DND-41 (cell line): ENCODE data around the gene TEKT3.

Source experiments
- EZH2 ChIP-seq: IDR thresholded peaks from 3 replicates; pipeline ENCODE4 v1.6.1; 2012; ENCODE audit warnings: borderline replicate concordance, low read depth, mild to moderate bottlenecking, moderate library complexity, low read length, inconsistent platforms; ENCODE audit not compliant: severe bottlenecking
- TF ChIP-seq, protein P1 (sequence below): IDR thresholded peaks from 2 replicates; pipeline ENCODE4 v1.5.1; 2012; ENCODE audit warnings: borderline replicate concordance, low read length, moderate library complexity, mild to moderate bottlenecking; ENCODE audit not compliant: poor library complexity, severe bottlenecking; ENCODE audit errors: extremely low read depth

DNA sequence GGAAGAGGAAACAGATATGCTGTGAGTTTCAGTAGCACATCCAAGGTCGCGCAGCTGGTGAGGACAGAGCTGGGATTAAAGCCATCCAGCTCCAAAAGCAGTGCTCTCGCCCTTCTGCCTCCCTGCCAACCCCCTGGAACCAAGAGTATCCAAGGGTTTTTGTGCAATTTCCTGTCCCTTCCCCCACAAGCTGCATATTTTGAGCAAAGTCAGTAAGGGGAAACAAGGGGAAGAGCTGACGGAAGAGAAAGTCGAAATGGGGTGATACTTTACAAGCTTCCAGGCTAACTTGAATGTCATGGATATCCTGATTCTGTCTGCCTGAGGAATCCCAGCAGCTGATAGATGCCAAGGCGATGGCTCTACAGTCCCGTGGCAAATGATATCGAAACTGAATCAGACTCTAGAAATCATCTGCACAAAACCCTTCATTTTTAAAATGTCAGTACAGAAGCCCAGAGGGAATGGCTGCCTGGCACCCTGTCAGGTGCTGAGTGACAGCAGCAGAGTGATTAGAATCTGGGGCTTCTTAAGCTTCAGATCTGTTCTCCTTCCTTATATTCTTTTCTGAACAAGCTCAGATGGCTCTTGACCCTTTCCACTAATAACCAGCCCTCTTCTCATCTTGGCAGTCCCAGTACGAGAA, 42.9 kb upstream of the TEKT3 start:
- TF ChIP-seq, protein P1, sequence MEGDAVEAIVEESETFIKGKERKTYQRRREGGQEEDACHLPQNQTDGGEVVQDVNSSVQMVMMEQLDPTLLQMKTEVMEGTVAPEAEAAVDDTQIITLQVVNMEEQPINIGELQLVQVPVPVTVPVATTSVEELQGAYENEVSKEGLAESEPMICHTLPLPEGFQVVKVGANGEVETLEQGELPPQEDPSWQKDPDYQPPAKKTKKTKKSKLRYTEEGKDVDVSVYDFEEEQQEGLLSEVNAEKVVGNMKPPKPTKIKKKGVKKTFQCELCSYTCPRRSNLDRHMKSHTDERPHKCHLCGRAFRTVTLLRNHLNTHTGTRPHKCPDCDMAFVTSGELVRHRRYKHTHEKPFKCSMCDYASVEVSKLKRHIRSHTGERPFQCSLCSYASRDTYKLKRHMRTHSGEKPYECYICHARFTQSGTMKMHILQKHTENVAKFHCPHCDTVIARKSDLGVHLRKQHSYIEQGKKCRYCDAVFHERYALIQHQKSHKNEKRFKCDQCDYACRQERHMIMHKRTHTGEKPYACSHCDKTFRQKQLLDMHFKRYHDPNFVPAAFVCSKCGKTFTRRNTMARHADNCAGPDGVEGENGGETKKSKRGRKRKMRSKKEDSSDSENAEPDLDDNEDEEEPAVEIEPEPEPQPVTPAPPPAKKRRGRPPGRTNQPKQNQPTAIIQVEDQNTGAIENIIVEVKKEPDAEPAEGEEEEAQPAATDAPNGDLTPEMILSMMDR, result no peak
- no peak for TF ChIP-seq EZH2
